HepG2 (cell line): ENCODE results near the gene SBK3. TPM values are rescaled to one million over a fixed set of nuclear protein-coding genes. Genes with fewer than 3 reads are reported as not detected.

Experiments used
- ATM ChIP-seq: fragments of 450-650 bp; IDR thresholded peaks from 2 replicates; pipeline ENCODE4 v1.7.1; 2017; ENCODE audit warnings: mild to moderate bottlenecking, borderline replicate concordance
- CEBPB ChIP-seq: IDR thresholded peaks from 2 replicates; pipeline ENCODE4 v1.6.1; 2011; ENCODE audit warnings: low read depth, low read length, improper control_type of control experiment, borderline replicate concordance
- CHD2 ChIP-seq: IDR thresholded peaks from 2 replicates; pipeline ENCODE4 v1.6.1; 2011; ENCODE audit warnings: low read depth, low read length, improper control_type of control experiment
- DNMT1 ChIP-seq: sonication (generic); formaldehyde crosslinking; IDR thresholded peaks from 2 replicates; pipeline ENCODE4 v1.5.1; 2020; ENCODE audit warnings: mild to moderate bottlenecking, missing genetic modification reagents
- GFI1 ChIP-seq: sonication (generic); formaldehyde crosslinking; IDR thresholded peaks from 2 replicates; pipeline ENCODE4 v1.5.0; 2020; ENCODE audit warnings: missing genetic modification reagents, mild to moderate bottlenecking, borderline replicate concordance
- HMG20A ChIP-seq: IDR thresholded peaks from 2 replicates; pipeline ENCODE4 v1.6.1; 2016; ENCODE audit warnings: borderline replicate concordance
- JDP2 ChIP-seq: sonication (generic); formaldehyde crosslinking; IDR thresholded peaks from 2 replicates; pipeline ENCODE4 v1.8.1; 2022; ENCODE audit warnings: missing genetic modification reagents, borderline replicate concordance
- MATR3 ChIP-seq: sonication (generic); formaldehyde crosslinking; IDR thresholded peaks from 2 replicates; pipeline ENCODE4 v1.4.0; 2020; ENCODE audit warnings: missing genetic modification reagents
- MED8 ChIP-seq: sonication (generic); formaldehyde crosslinking; IDR thresholded peaks from 2 replicates; pipeline ENCODE4 v1.8.1; 2023; ENCODE audit warnings: mild to moderate bottlenecking, missing genetic modification reagents; ENCODE audit not compliant: insufficient replicate concordance
- MYC ChIP-seq: sonication (generic); formaldehyde crosslinking; IDR thresholded peaks from 2 replicates; pipeline ENCODE4 v1.9.0; 2021; ENCODE audit warnings: missing genetic modification reagents, borderline replicate concordance
- NAIF1 ChIP-seq: sonication (generic); formaldehyde crosslinking; IDR thresholded peaks from 2 replicates; pipeline ENCODE4 v1.5.0; 2020; ENCODE audit warnings: mild to moderate bottlenecking, missing genetic modification reagents, borderline replicate concordance
- NCOA2 ChIP-seq: sonication (generic); formaldehyde crosslinking; IDR thresholded peaks from 2 replicates; pipeline ENCODE4 v1.8.0; 2022; ENCODE audit warnings: inconsistent platforms
- NFIC ChIP-seq: IDR thresholded peaks from 2 replicates; pipeline ENCODE4 v1.6.1; 2012; ENCODE audit warnings: mild to moderate bottlenecking, low read length, inconsistent platforms
- PHB2 ChIP-seq: fragments of 450-650 bp; IDR thresholded peaks from 2 replicates; pipeline ENCODE4 v1.6.1; 2018; ENCODE audit not compliant: partially characterized antibody
- RARA ChIP-seq: IDR thresholded peaks from 2 replicates; pipeline ENCODE4 v1.6.1; 2016; ENCODE audit warnings: missing genetic modification reagents, missing compliant biosample characterization
- RORA ChIP-seq: sonication (generic); formaldehyde crosslinking; IDR thresholded peaks from 2 replicates; pipeline ENCODE4 v1.5.0; 2020; ENCODE audit warnings: mild to moderate bottlenecking, missing genetic modification reagents, moderate library complexity
- SAFB2 ChIP-seq: sonication (generic); formaldehyde crosslinking; IDR thresholded peaks from 2 replicates; pipeline ENCODE4 v1.5.1; 2020; ENCODE audit warnings: missing genetic modification reagents, low read depth, mild to moderate bottlenecking, borderline replicate concordance
- SP2 ChIP-seq: sonication (generic); formaldehyde crosslinking; IDR thresholded peaks from 2 replicates; pipeline ENCODE4 v1.5.1; 2020; ENCODE audit warnings: mild to moderate bottlenecking, missing genetic modification reagents
- SRSF1 ChIP-seq: fragments of 200-400 bp; formaldehyde crosslinking; optimal IDR thresholded peaks from 2 replicates; pipeline ENCODE3; 2017; ENCODE audit warnings: mild to moderate bottlenecking, low read depth, low read length, moderate library complexity
- TBX2 ChIP-seq: sonication (generic); formaldehyde crosslinking; IDR thresholded peaks from 2 replicates; pipeline ENCODE4 v1.5.0; 2020; ENCODE audit warnings: missing genetic modification reagents, mild to moderate bottlenecking, borderline replicate concordance
- ZBTB3 ChIP-seq: sonication (generic); formaldehyde crosslinking; IDR thresholded peaks from 2 replicates; pipeline ENCODE4 v1.4.0; 2020; ENCODE audit warnings: low read depth, mild to moderate bottlenecking, moderate library complexity, missing genetic modification reagents, borderline replicate concordance
- ZBTB7A ChIP-seq: sonication (generic); formaldehyde crosslinking; IDR thresholded peaks from 2 replicates; pipeline ENCODE4 v1.8.0; 2022; ENCODE audit warnings: mild to moderate bottlenecking, missing genetic modification reagents
- ZFP90 ChIP-seq: sonication (generic); formaldehyde crosslinking; IDR thresholded peaks from 2 replicates; pipeline ENCODE4 v1.8.0; 2022; ENCODE audit warnings: missing genetic modification reagents, mild to moderate bottlenecking, inconsistent platforms, borderline replicate concordance
- ZMYM2 ChIP-seq: sonication (generic); formaldehyde crosslinking; IDR thresholded peaks from 2 replicates; pipeline ENCODE4 v1.8.0; 2022; ENCODE audit warnings: mild to moderate bottlenecking, missing genetic modification reagents
- ZNF841 ChIP-seq: sonication (generic); formaldehyde crosslinking; IDR thresholded peaks from 2 replicates; pipeline ENCODE4 v1.8.1; 2023; ENCODE audit warnings: missing genetic modification reagents, borderline replicate concordance
- ZSCAN21 ChIP-seq: sonication (generic); formaldehyde crosslinking; IDR thresholded peaks from 2 replicates; pipeline ENCODE4 v1.8.0; 2022; ENCODE audit warnings: mild to moderate bottlenecking, missing genetic modification reagents, moderate library complexity, borderline replicate concordance
- polyA plus RNA-seq, 8 experiments: library from polyadenylated mRNA; depleted of rRNA in 3 of 8; stranded (reverse) in 7 of 8; unstranded in 1 of 8; fragments of >200 nt; fragmentation: Illumina TruSeq in 4 of 8; extraction: Trizol in 4 of 8; gene quantifications; 2 replicates each; pipeline versions ENCODE4 v1.2.1 to v1.2.3, GENCODE V29; 2011 to 2016; ENCODE audit warnings: low read depth in 4 of 8, missing spikeins in 1 of 8, mixed read lengths in 1 of 8; ENCODE audit not compliant: insufficient read depth in 1 of 8
- total RNA-seq, 5 experiments: library from RNA; depleted of rRNA; stranded (reverse); fragments of >200 nt; fragmentation: Illumina TruSeq; extraction: Trizol; gene quantifications; 2 replicates each; pipeline ENCODE4 v1.2.3, GENCODE V29; 2016; ENCODE audit warnings: low read depth in 1 of 5
- TF ChIP-seq, protein P1 (sequence below): sonication (generic); formaldehyde crosslinking; conservative IDR thresholded peaks from 2 replicates; pipeline ENCODE4 v1.4.0; 2020; ENCODE audit warnings: mild to moderate bottlenecking, missing genetic modification reagents, moderate library complexity
- TF ChIP-seq, protein P2 (sequence below): sonication (generic); formaldehyde crosslinking; IDR thresholded peaks from 2 replicates; pipeline ENCODE4 v1.4.0; 2020; ENCODE audit warnings: mild to moderate bottlenecking, missing genetic modification reagents

The SBK3 gene
- total and polyA plus RNA-seq, 2 of the 13 experiments (the other 11 are each of a cell fraction or from before 2014, with no cell fraction given): 0.66 to 0.77 TPM

DNA sequence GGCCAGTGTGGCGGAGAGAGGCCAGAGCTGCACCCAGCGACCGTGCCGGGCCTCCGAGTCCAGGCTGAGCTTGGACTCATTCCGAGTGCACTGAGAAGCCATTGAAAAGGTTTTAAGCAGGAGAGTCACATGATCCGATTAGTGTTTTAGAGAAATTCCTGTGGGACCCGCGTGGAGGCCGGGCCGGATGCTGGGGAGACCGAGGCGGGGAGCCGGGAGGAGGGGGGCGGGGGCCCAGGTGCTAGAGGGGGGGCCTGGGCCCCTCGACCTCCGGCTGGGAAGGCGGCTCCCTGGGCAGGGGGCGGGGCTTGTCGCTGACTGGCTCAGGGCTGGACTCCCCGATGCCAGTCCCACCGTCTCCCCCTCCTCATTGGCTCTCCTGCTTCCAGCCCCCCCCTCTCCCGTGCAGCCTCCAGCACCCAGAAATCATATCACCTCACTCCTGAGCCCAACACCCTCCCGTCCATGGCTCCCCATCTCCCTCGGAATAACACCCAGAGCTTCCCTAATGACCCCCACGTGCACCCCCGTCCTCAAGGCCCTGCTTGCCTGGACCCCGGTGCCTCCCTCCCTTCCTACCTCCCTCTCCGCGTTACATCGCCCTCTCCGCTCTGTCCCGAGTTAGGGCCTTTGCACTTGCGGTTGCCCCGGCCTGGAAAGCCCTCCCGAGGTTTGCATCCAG lies 40.5 kb upstream of the SBK3 start (continued):
- TF ChIP-seq SAFB2 (CRISPR knock-in tag) (no peak), NAIF1 (CRISPR knock-in tag) (no peak), ZMYM2 (CRISPR knock-in tag) (no peak), ZBTB7A (CRISPR knock-in tag) (peak; percentile 24; the same call in 1 of the 2 replicates), RORA (no peak), CHD2 (no peak), MATR3 (CRISPR knock-in tag) (no peak), ZBTB3 (CRISPR knock-in tag) (no peak), GFI1 (peak; percentile 96), ZFP90 (CRISPR knock-in tag) (no peak), HMG20A (CRISPR knock-in tag) (no peak), CEBPB (no peak), JDP2 (no peak), MYC (CRISPR knock-in tag) (peak; percentile 41; the same call in 1 of the 2 replicates), ZNF841 (CRISPR knock-in tag) (no peak), SP2 (CRISPR knock-in tag) (peak; percentile 89), DNMT1 (CRISPR knock-in tag) (no peak), ATM (no peak), NFIC (no peak), RARA (no peak), PHB2 (no peak), ZSCAN21 (CRISPR knock-in tag) (no peak), TBX2 (CRISPR knock-in tag) (peak; percentile 22; the same call in 1 of the 2 replicates), NCOA2 (no peak), SRSF1 (no peak), MED8 (CRISPR knock-in tag) (no peak)
- TF ChIP-seq, protein P1, sequence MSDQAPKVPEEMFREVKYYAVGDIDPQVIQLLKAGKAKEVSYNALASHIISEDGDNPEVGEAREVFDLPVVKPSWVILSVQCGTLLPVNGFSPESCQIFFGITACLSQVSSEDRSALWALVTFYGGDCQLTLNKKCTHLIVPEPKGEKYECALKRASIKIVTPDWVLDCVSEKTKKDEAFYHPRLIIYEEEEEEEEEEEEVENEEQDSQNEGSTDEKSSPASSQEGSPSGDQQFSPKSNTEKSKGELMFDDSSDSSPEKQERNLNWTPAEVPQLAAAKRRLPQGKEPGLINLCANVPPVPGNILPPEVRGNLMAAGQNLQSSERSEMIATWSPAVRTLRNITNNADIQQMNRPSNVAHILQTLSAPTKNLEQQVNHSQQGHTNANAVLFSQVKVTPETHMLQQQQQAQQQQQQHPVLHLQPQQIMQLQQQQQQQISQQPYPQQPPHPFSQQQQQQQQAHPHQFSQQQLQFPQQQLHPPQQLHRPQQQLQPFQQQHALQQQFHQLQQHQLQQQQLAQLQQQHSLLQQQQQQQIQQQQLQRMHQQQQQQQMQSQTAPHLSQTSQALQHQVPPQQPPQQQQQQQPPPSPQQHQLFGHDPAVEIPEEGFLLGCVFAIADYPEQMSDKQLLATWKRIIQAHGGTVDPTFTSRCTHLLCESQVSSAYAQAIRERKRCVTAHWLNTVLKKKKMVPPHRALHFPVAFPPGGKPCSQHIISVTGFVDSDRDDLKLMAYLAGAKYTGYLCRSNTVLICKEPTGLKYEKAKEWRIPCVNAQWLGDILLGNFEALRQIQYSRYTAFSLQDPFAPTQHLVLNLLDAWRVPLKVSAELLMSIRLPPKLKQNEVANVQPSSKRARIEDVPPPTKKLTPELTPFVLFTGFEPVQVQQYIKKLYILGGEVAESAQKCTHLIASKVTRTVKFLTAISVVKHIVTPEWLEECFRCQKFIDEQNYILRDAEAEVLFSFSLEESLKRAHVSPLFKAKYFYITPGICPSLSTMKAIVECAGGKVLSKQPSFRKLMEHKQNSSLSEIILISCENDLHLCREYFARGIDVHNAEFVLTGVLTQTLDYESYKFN: peak; percentile 41
- TF ChIP-seq, protein P2, sequence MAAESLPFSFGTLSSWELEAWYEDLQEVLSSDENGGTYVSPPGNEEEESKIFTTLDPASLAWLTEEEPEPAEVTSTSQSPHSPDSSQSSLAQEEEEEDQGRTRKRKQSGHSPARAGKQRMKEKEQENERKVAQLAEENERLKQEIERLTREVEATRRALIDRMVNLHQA (CRISPR knock-in tag): no peak
